ENCODE results near the gene DIPK1A.

The DIPK1A gene

GRCh38 chr1:92870591-92870990, 90.7 kb downstream of the DIPK1A start:
- peaks cover 5% of the 10 kb centered on the region for H3K36me3 ChIP-seq (ENCODE audit: control insufficient read depth, insufficient read depth, low read length, severe bottlenecking)
- H3K9ac ChIP-seq (ENCODE audit: low read length): no peak overlapping the region
- no peak for DNase-seq (ENCODE audit: low read depth)
- no peaks in the 10 kb centered on the region for H3K27me3 ChIP-seq (replicated peaks; ENCODE audit: control insufficient read depth, insufficient read depth, low read length)
- no peak overlapping the region for H3K4me3 ChIP-seq (ENCODE audit: low read length)
- peaks cover 5% of the 10 kb centered on the region for H3K9me3 ChIP-seq (ENCODE audit: control insufficient read depth, low read length)
- no peaks in the 10 kb centered on the region for H3K4me1 ChIP-seq (ENCODE audit: control insufficient read depth, insufficient read depth, low read length)

- no peak overlapping the region for H3K4me3 ChIP-seq (ENCODE audit: low read length)
- H3K4me1 ChIP-seq (ENCODE audit: control insufficient read depth, insufficient read depth, low read length): peaks cover 18% of the 10 kb centered on the region
- DNase-seq (ENCODE audit: low read depth): peak; percentile 11
- no peak overlapping the region for H3K9ac ChIP-seq (ENCODE audit: low read length)
- no peaks in the 10 kb centered on the region for H3K27me3 ChIP-seq (replicated peaks; ENCODE audit: control insufficient read depth, insufficient read depth, low read length)
- no peaks in the 10 kb centered on the region for H3K36me3 ChIP-seq (ENCODE audit: control insufficient read depth, insufficient read depth, low read length, severe bottlenecking)
- H3K9me3 ChIP-seq (ENCODE audit: control insufficient read depth, low read length): no peaks in the 10 kb centered on the region
These were observed 97.1 kb downstream of the DIPK1A start for GRCh38 chr1:92864131-92864530.

GRCh38 chr1:92862605-92863004, 98.7 kb downstream of the DIPK1A start:
- peak; percentile 33 for DNase-seq (ENCODE audit: low read depth)
- no peak overlapping the region for H3K9ac ChIP-seq (ENCODE audit: low read length)
- no peaks in the 10 kb centered on the region for H3K36me3 ChIP-seq (ENCODE audit: control insufficient read depth, insufficient read depth, low read length, severe bottlenecking)
- H3K4me1 ChIP-seq (ENCODE audit: control insufficient read depth, insufficient read depth, low read length): peaks cover 19% of the 10 kb centered on the region
- H3K4me3 ChIP-seq (ENCODE audit: low read length): no peak overlapping the region
- H3K9me3 ChIP-seq (ENCODE audit: control insufficient read depth, low read length): no peaks in the 10 kb centered on the region
- no peaks in the 10 kb centered on the region for H3K27me3 ChIP-seq (replicated peaks; ENCODE audit: control insufficient read depth, insufficient read depth, low read length)

GRCh38 chr1:92859400-92860039, 101.7 kb downstream of the DIPK1A start:
- Histone ChIP-seq H3K4me3 (ENCODE audit: low read length) (peak overlapping the region; percentile 33), H3K9me3 (ENCODE audit: control insufficient read depth, low read length) (no peaks in the 10 kb centered on the region), H3K36me3 (ENCODE audit: control insufficient read depth, insufficient read depth, low read length, severe bottlenecking) (no peaks in the 10 kb centered on the region), H3K4me1 (ENCODE audit: control insufficient read depth, insufficient read depth, low read length) (peaks cover 19% of the 10 kb centered on the region), H3K9ac (ENCODE audit: low read length) (peak overlapping the region; percentile 6), H3K27me3 (replicated peaks; ENCODE audit: control insufficient read depth, insufficient read depth, low read length) (no peaks in the 10 kb centered on the region)
- DNase-seq (ENCODE audit: low read depth): no peak

GRCh38 chr1:92858564-92859399, 102.5 kb downstream of the DIPK1A start:
- peak overlapping the region; percentile 6 for H3K9ac ChIP-seq (ENCODE audit: low read length)
- no peaks in the 10 kb centered on the region for H3K9me3 ChIP-seq (ENCODE audit: control insufficient read depth, low read length)
- no peaks in the 10 kb centered on the region for H3K36me3 ChIP-seq (ENCODE audit: control insufficient read depth, insufficient read depth, low read length, severe bottlenecking)
- H3K4me3 ChIP-seq (ENCODE audit: low read length): peak overlapping the region; percentile 33
- H3K4me1 ChIP-seq (ENCODE audit: control insufficient read depth, insufficient read depth, low read length): peaks cover 17% of the 10 kb centered on the region
- no peaks in the 10 kb centered on the region for H3K27me3 ChIP-seq (replicated peaks; ENCODE audit: control insufficient read depth, insufficient read depth, low read length)
- peak; percentile 97 for DNase-seq (ENCODE audit: low read depth)

GRCh38 chr1:92857817-92858216, 103.4 kb downstream of the DIPK1A start:
- no peak for DNase-seq (ENCODE audit: low read depth)
- Histone ChIP-seq H3K4me3 (ENCODE audit: low read length) (no peak overlapping the region), H3K36me3 (ENCODE audit: control insufficient read depth, insufficient read depth, low read length, severe bottlenecking) (no peaks in the 10 kb centered on the region), H3K9me3 (ENCODE audit: control insufficient read depth, low read length) (no peaks in the 10 kb centered on the region), H3K4me1 (ENCODE audit: control insufficient read depth, insufficient read depth, low read length) (peaks cover 12% of the 10 kb centered on the region), H3K9ac (ENCODE audit: low read length) (no peak overlapping the region), H3K27me3 (replicated peaks; ENCODE audit: control insufficient read depth, insufficient read depth, low read length) (no peaks in the 10 kb centered on the region)

- Histone ChIP-seq H3K27me3 (replicated peaks; ENCODE audit: control insufficient read depth, insufficient read depth, low read length) (no peaks in the 10 kb centered on the region), H3K9ac (ENCODE audit: low read length) (no peak overlapping the region), H3K9me3 (ENCODE audit: control insufficient read depth, low read length) (no peaks in the 10 kb centered on the region), H3K4me3 (ENCODE audit: low read length) (no peak overlapping the region), H3K36me3 (ENCODE audit: control insufficient read depth, insufficient read depth, low read length, severe bottlenecking) (no peaks in the 10 kb centered on the region), H3K4me1 (ENCODE audit: control insufficient read depth, insufficient read depth, low read length) (peaks cover 6% of the 10 kb centered on the region)
- DNase-seq (ENCODE audit: low read depth): no peak
These were observed 106.0 kb downstream of the DIPK1A start for GRCh38 chr1:92855236-92855635.

- Histone ChIP-seq H3K36me3 (ENCODE audit: control insufficient read depth, insufficient read depth, low read length, severe bottlenecking) (no peaks in the 10 kb centered on the region), H3K4me1 (ENCODE audit: control insufficient read depth, insufficient read depth, low read length) (peaks cover 2% of the 10 kb centered on the region), H3K27me3 (replicated peaks; ENCODE audit: control insufficient read depth, insufficient read depth, low read length) (no peaks in the 10 kb centered on the region), H3K4me3 (ENCODE audit: low read length) (no peak overlapping the region), H3K9me3 (ENCODE audit: control insufficient read depth, low read length) (no peaks in the 10 kb centered on the region), H3K9ac (ENCODE audit: low read length) (no peak overlapping the region)
- DNase-seq (ENCODE audit: low read depth): no peak
These were observed 107.0 kb downstream of the DIPK1A start for GRCh38 chr1:92854101-92854785.

GRCh38 chr1:92853299-92853698, 108.0 kb downstream of the DIPK1A start:
- Histone ChIP-seq H3K9ac (ENCODE audit: low read length) (no peak overlapping the region), H3K27me3 (replicated peaks; ENCODE audit: control insufficient read depth, insufficient read depth, low read length) (no peaks in the 10 kb centered on the region), H3K36me3 (ENCODE audit: control insufficient read depth, insufficient read depth, low read length, severe bottlenecking) (no peaks in the 10 kb centered on the region), H3K9me3 (ENCODE audit: control insufficient read depth, low read length) (no peaks in the 10 kb centered on the region), H3K4me3 (ENCODE audit: low read length) (no peak overlapping the region), H3K4me1 (ENCODE audit: control insufficient read depth, insufficient read depth, low read length) (no peaks in the 10 kb centered on the region)
- no peak for DNase-seq (ENCODE audit: low read depth)

GRCh38 chr1:92851729-92852128, 109.5 kb downstream of the DIPK1A start:
- no peak overlapping the region for H3K9ac ChIP-seq (ENCODE audit: low read length)
- no peaks in the 10 kb centered on the region for H3K9me3 ChIP-seq (ENCODE audit: control insufficient read depth, low read length)
- DNase-seq (ENCODE audit: low read depth): no peak
- no peaks in the 10 kb centered on the region for H3K36me3 ChIP-seq (ENCODE audit: control insufficient read depth, insufficient read depth, low read length, severe bottlenecking)
- H3K4me1 ChIP-seq (ENCODE audit: control insufficient read depth, insufficient read depth, low read length): no peaks in the 10 kb centered on the region
- no peaks in the 10 kb centered on the region for H3K27me3 ChIP-seq (replicated peaks; ENCODE audit: control insufficient read depth, insufficient read depth, low read length)
- H3K4me3 ChIP-seq (ENCODE audit: low read length): no peak overlapping the region

GRCh38 chr1:92850019-92850418, 111.2 kb downstream of the DIPK1A start:
- no peak for DNase-seq (ENCODE audit: low read depth)
- Histone ChIP-seq H3K4me3 (ENCODE audit: low read length) (no peak overlapping the region), H3K4me1 (ENCODE audit: control insufficient read depth, insufficient read depth, low read length) (no peaks in the 10 kb centered on the region), H3K9ac (ENCODE audit: low read length) (no peak overlapping the region), H3K9me3 (ENCODE audit: control insufficient read depth, low read length) (no peaks in the 10 kb centered on the region), H3K27me3 (replicated peaks; ENCODE audit: control insufficient read depth, insufficient read depth, low read length) (no peaks in the 10 kb centered on the region), H3K36me3 (ENCODE audit: control insufficient read depth, insufficient read depth, low read length, severe bottlenecking) (no peaks in the 10 kb centered on the region)
